Neural cell (in vitro differentiated cells): ENCODE measurements around the gene SFXN1. TPM values are rescaled to one million over a fixed set of nuclear protein-coding genes. Genes with fewer than 3 reads are reported as not detected.

Experiments used
- H2AFZ ChIP-seq: fragments of 200-600, 300-800 bp; sonication (generic), shearing (Covaris generic); 2 replicates; pipeline ENCODE4 v1.6.0; 2014; ENCODE audit warnings: low read depth, mild to moderate bottlenecking, antibody characterized with exemption, low read length, moderate library complexity
- H3F3A ChIP-seq: fragments of 200-600 bp; shearing (Covaris generic); 2 replicates; pipeline ENCODE4 v1.6.1; 2016; ENCODE audit warnings: mild to moderate bottlenecking, moderate library complexity, mixed read lengths, antibody characterized with exemption, low read length; ENCODE audit not compliant: insufficient read depth, poor library complexity, severe bottlenecking
- H3K27ac ChIP-seq: fragments of 200-600, 300-800 bp; sonication (generic), shearing (Covaris generic); 2 replicates; pipeline ENCODE4 v1.5.1; 2014; ENCODE audit warnings: mild to moderate bottlenecking, low read length, moderate library complexity
- H3K27me3 ChIP-seq: fragments of 300-800, 200-600 bp; sonication (generic), shearing (Covaris generic); 2 replicates; pipeline ENCODE4 v1.6.0; 2014; ENCODE audit warnings: mild to moderate bottlenecking, low read depth, low read length, moderate library complexity; ENCODE audit not compliant: insufficient read depth
- H3K36me3 ChIP-seq: fragments of 300-800, 200-600 bp; sonication (generic), shearing (Covaris generic); 2 replicates; pipeline ENCODE4 v1.5.1; 2014; ENCODE audit warnings: mild to moderate bottlenecking, antibody characterized with exemption, low read length, moderate library complexity; ENCODE audit not compliant: insufficient read depth
- H3K4me2 ChIP-seq: fragments of 300-800, 200-600 bp; sonication (generic), shearing (Covaris generic); 2 replicates; pipeline ENCODE4 v1.6.0; 2014; ENCODE audit warnings: mild to moderate bottlenecking, low read length
- H3K4me3 ChIP-seq: fragments of 300-800, 200-600 bp; sonication (generic), shearing (Covaris generic); 2 replicates; pipeline ENCODE4 v1.5.1; 2014; ENCODE audit warnings: mild to moderate bottlenecking, low read length, moderate library complexity
- H3K79me2 ChIP-seq: fragments of 200-600 bp; shearing (Covaris generic); replicated peaks from 2 replicates; pipeline ENCODE4 v1.6.0; 2014; ENCODE audit warnings: mild to moderate bottlenecking, low read length, moderate library complexity; ENCODE audit not compliant: insufficient read depth
- H3K9ac ChIP-seq: fragments of 300-800, 200-600 bp; sonication (generic), shearing (Covaris generic); 2 replicates; pipeline ENCODE4 v1.6.1; 2016; ENCODE audit warnings: mild to moderate bottlenecking, low read length, mixed read lengths
- H3K9me2 ChIP-seq: fragments of 200-600 bp; shearing (Covaris generic); 2 replicates; pipeline ENCODE4 v1.6.1; 2016; ENCODE audit warnings: mild to moderate bottlenecking, low read length, mixed read lengths; ENCODE audit not compliant: insufficient read depth
- H3K9me3 ChIP-seq: fragments of 200-600, 300-800 bp; sonication (generic), shearing (Covaris generic); 2 replicates; pipeline ENCODE4 v1.6.1; 2016; ENCODE audit warnings: mild to moderate bottlenecking, mixed run types, low read length, moderate library complexity, mixed read lengths
- H4K20me1 ChIP-seq: fragments of 200-600 bp; shearing (Covaris generic); 2 replicates; pipeline ENCODE4 v1.6.1; 2016; ENCODE audit warnings: mild to moderate bottlenecking, mixed run types; ENCODE audit not compliant: insufficient read depth
- CTCF ChIP-seq: fragments of 450-650 bp; IDR thresholded peaks from 2 replicates; pipeline ENCODE4 v1.5.1; 2014; ENCODE audit warnings: antibody characterized with exemption, mild to moderate bottlenecking, moderate library complexity; ENCODE audit not compliant: poor library complexity, severe bottlenecking
- EP300 ChIP-seq: fragments of 450-650 bp; conservative IDR thresholded peaks from 2 replicates; pipeline ENCODE4 v1.6.1; 2014; ENCODE audit warnings: antibody characterized with exemption, mild to moderate bottlenecking, moderate library complexity; ENCODE audit not compliant: poor library complexity, severe bottlenecking
- EZH2 ChIP-seq: fragments of 200-600, 300-800 bp; shearing (Covaris generic), sonication (generic); IDR thresholded peaks from 2 replicates; pipeline ENCODE4 v1.6.1; 2014; ENCODE audit warnings: antibody characterized with exemption, low read length, borderline replicate concordance, mild to moderate bottlenecking; ENCODE audit not compliant: insufficient read depth, poor library complexity, severe bottlenecking
- MXI1 ChIP-seq: fragments of 450-650 bp; conservative IDR thresholded peaks from 2 replicates; pipeline ENCODE4 v1.6.1; 2014; ENCODE audit warnings: antibody characterized with exemption, mild to moderate bottlenecking; ENCODE audit not compliant: poor library complexity, severe bottlenecking
- POLR2AphosphoS5 ChIP-seq: IDR thresholded peaks from 2 replicates; pipeline ENCODE4 v1.6.1; 2012
- RAD21 ChIP-seq: fragments of 450-650 bp; conservative IDR thresholded peaks from 2 replicates; pipeline ENCODE4 v1.6.1; 2014; ENCODE audit warnings: antibody characterized with exemption, mild to moderate bottlenecking, moderate library complexity
- REST ChIP-seq: IDR thresholded peaks from 2 replicates; pipeline ENCODE4 v1.6.1; 2012; ENCODE audit warnings: borderline replicate concordance
- SMC3 ChIP-seq: fragments of 450-650 bp; conservative IDR thresholded peaks from 2 replicates; pipeline ENCODE4 v1.6.1; 2014; ENCODE audit warnings: antibody characterized with exemption, mild to moderate bottlenecking, moderate library complexity; ENCODE audit not compliant: poor library complexity
- TAF1 ChIP-seq: IDR thresholded peaks from 2 replicates; pipeline ENCODE4 v1.6.1; 2012; ENCODE audit warnings: low read depth
- polyA plus RNA-seq: library from polyadenylated mRNA; depleted of rRNA; stranded (reverse); fragments of >200 nt; gene quantifications from 2 replicates; pipeline ENCODE4 v1.2.3, GENCODE V29; 2014

The SFXN1 gene
- polyA plus RNA-seq, 1 donor from 2014 or later: 109 TPM

- TF ChIP-seq REST: no peak
Observed at GRCh38 chr5:175493726-175494125, 15.4 kb downstream of the SFXN1 start (continued).

- no peak overlapping the region for H2AFZ ChIP-seq
- H3K4me2 ChIP-seq: no peak overlapping the region
- H3K9me3 ChIP-seq: no peaks in the 10 kb centered on the region
- H4K20me1 ChIP-seq: no peaks in the 10 kb centered on the region
- no peaks in the 10 kb centered on the region for H3K9me2 ChIP-seq
- H3K27me3 ChIP-seq: no peaks in the 10 kb centered on the region
- peaks cover 9% of the 10 kb centered on the region for H3K79me2 ChIP-seq
- H3K9ac ChIP-seq: no peak overlapping the region
- TF ChIP-seq CTCF: no peak
- TF ChIP-seq REST: no peak
- TF ChIP-seq EZH2: no peak
- no peak for TF ChIP-seq MXI1
- no peak for TF ChIP-seq POLR2AphosphoS5
- no peak for TF ChIP-seq TAF1
- no peak for TF ChIP-seq SMC3
- no peak for TF ChIP-seq RAD21
- no peak for TF ChIP-seq EP300
- H3K36me3 ChIP-seq: peaks cover 7% of the 10 kb centered on the region
- no peaks in the 10 kb centered on the region for H3F3A ChIP-seq
- no peak overlapping the region for H3K27ac ChIP-seq
- no peak overlapping the region for H3K4me3 ChIP-seq
Observed at GRCh38 chr5:175494264-175495183, 16.2 kb downstream of the SFXN1 start.
